PC-3 (cell line): ENCODE results near the gene TFRC. TPM values are rescaled to one million over a fixed set of nuclear protein-coding genes. Genes with fewer than 3 reads are reported as not detected.

Experiments used
- ATAC-seq: fragments of 200-7000 bp; cut with Tn5 transposase; 2 replicates; pipeline ENCODE4 v1.9.1; 2020; ENCODE audit warnings: mild to moderate bottlenecking, moderate library complexity
- BruUV-seq: library from RNA; stranded (reverse); fragments of 400-500 nt; replicated peaks from 2 replicates; lab custom pipeline; 2021; lab: Mats Ljungman, UMichigan
- CTCF ChIA-PET: fragments of 300-600 bp; sonication (Branson Sonifier 250); formaldehyde crosslinking; loops from one replicate; lab custom pipeline; 2022; ENCODE audit warnings: antibody characterized with exemption; lab: Charles Lee
- POLR2A ChIA-PET: fragments of 300-600 bp; sonication (Branson Sonifier 250); formaldehyde crosslinking; loops from one replicate; lab custom pipeline; 2022; ENCODE audit warnings: antibody characterized with exemption; ENCODE audit not compliant: unreplicated experiment; lab: Charles Lee
- DNase-seq: peaks from one replicate; pipeline ENCODE4 v3.0.0-alpha.2; 2015
- H2AFZ ChIP-seq: fragments of 300-600 bp; sonication (generic); 2 replicates; pipeline ENCODE4 v1.6.0; 2016; ENCODE audit warnings: antibody characterized with exemption, low read length
- H3F3A ChIP-seq: fragments of 300-600 bp; sonication (generic); one replicate; pipeline ENCODE4 v1.6.0; 2017; ENCODE audit warnings: antibody characterized with exemption, low read length, control low read depth, mild to moderate bottlenecking; ENCODE audit not compliant: unreplicated experiment
- H3K27ac ChIP-seq: fragments of 300-600 bp; sonication (generic); 2 replicates; pipeline ENCODE4 v1.5.1; 2016; ENCODE audit warnings: mild to moderate bottlenecking, low read length
- H3K27me3 ChIP-seq: fragments of 300-600 bp; sonication (generic); 2 replicates; pipeline ENCODE4 v1.6.1; 2016; ENCODE audit warnings: low read length, mixed read lengths
- H3K36me3 ChIP-seq: fragments of 300-600 bp; sonication (generic); 2 replicates; pipeline ENCODE4 v1.6.1; 2016; ENCODE audit warnings: low read depth, mixed run types, low read length, mixed read lengths
- H3K4me1 ChIP-seq: fragments of 300-600 bp; sonication (generic); 2 replicates; pipeline ENCODE4 v1.5.1; 2016; ENCODE audit warnings: low read length; ENCODE audit not compliant: insufficient read depth
- H3K4me2 ChIP-seq: fragments of 300-600 bp; sonication (generic); 2 replicates; pipeline ENCODE4 v1.6.0; 2016; ENCODE audit warnings: low read length
- H3K4me3 ChIP-seq: fragments of 300-600 bp; sonication (generic); 2 replicates; pipeline ENCODE4 v1.5.1; 2016; ENCODE audit warnings: mild to moderate bottlenecking, low read length, mixed read lengths
- H3K79me2 ChIP-seq: fragments of 300-600 bp; sonication (generic); 2 replicates; pipeline ENCODE4 v1.6.1; 2017; ENCODE audit warnings: low read length, mixed read lengths
- H3K9ac ChIP-seq: fragments of 300-600 bp; sonication (generic); 2 replicates; pipeline ENCODE4 v1.6.0; 2016; ENCODE audit warnings: mild to moderate bottlenecking, low read length
- H3K9me2 ChIP-seq: fragments of 300-600 bp; sonication (generic); replicated peaks from 2 replicates; pipeline ENCODE4 v1.6.1; 2016; ENCODE audit warnings: mixed run types, low read length, mixed read lengths
- H3K9me3 ChIP-seq: fragments of 300-600 bp; sonication (generic); 2 replicates; pipeline ENCODE4 v1.6.1; 2016; ENCODE audit warnings: low read length, mixed read lengths
- H4K20me1 ChIP-seq: fragments of 300-600 bp; sonication (generic); 2 replicates; pipeline ENCODE4 v1.6.1; 2016; ENCODE audit warnings: low read length, mixed read lengths
- CTCF ChIP-seq: fragments of 300-600 bp; sonication (generic); conservative IDR thresholded peaks from 2 replicates; pipeline ENCODE4 v1.5.1; 2017; ENCODE audit warnings: antibody characterized with exemption, low read depth, mild to moderate bottlenecking, low read length
- EZH2 ChIP-seq: fragments of 300-600 bp; sonication (generic); IDR thresholded peaks from one replicate; pipeline ENCODE4 v1.6.1; 2017; ENCODE audit warnings: antibody characterized with exemption, mild to moderate bottlenecking, low read length; ENCODE audit not compliant: unreplicated experiment
- EZH2phosphoT487 ChIP-seq: fragments of 300-600 bp; sonication (generic); IDR thresholded peaks from 2 replicates; pipeline ENCODE4 v1.6.1; 2018; ENCODE audit warnings: mild to moderate bottlenecking, antibody characterized with exemption, low read length, borderline replicate concordance
- intact Hi-C: fragments of 100-400 bp; cut with micrococcal nuclease; formaldehyde crosslinking; loops from 2 replicates; pipeline ENCODE4 v1.9.0; 2023
- total RNA-seq: library from RNA; depleted of rRNA; stranded (reverse); fragments of >200 nt; gene quantifications from 2 replicates; pipeline ENCODE4 v1.2.3, GENCODE V29; 2014

TFRC gene
- total RNA-seq, 1 experiment from 2014 or later = 287 TPM

DNA sequence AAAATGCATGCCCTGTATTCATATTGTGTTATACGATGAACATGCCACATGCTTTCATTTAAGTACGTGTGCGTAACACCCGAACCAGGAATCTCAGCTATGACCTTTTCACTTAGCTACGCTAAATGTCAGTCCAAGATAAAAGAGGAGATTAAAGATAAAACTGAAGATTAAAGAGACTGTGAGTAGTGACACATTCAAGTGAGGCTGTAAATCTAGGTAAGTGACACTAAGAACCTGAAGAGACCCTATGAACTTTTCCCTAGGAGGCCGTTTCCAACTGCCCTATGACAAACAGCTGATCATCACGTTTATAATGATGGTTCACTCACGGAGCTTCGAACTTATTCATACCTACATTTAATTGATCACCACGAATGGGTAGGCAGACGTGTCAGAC lies 32.2 kb downstream of the TFRC start:
- no peaks in the 10 kb centered on the region for H3K9me3 ChIP-seq
- DNase-seq (no peak), ATAC-seq (no peak)
- no peak overlapping the region for H2AFZ ChIP-seq
- H3K36me3 ChIP-seq = peaks cover 56% of the 10 kb centered on the region
- no peaks in the 10 kb centered on the region for H3F3A ChIP-seq
- ChIA-PET CTCF (interaction anchor here (0.6 kb wide), 1 partner anchor 30 kb away, joined by 6 read pairs; no protein-coding TSS in a partner anchor), POLR2A (no interaction called here)
- intact Hi-C loops = no loop called here
- no peaks in the 10 kb centered on the region for H3K79me2 ChIP-seq
- no peaks in the 10 kb centered on the region for H3K4me1 ChIP-seq
- peaks cover 8% of the 10 kb centered on the region; the same call in 1 of the 2 replicates for H4K20me1 ChIP-seq
- TF ChIP-seq EZH2phosphoT487 (no peak), CTCF (no peak), EZH2 (no peak)
- H3K9ac ChIP-seq = no peak overlapping the region
- no peaks in the 10 kb centered on the region for H3K27me3 ChIP-seq
- no TSS peak for BruUV-seq
- H3K9me2 ChIP-seq = no peaks in the 10 kb centered on the region
- H3K4me2 ChIP-seq = no peak overlapping the region
- H3K27ac ChIP-seq = no peak overlapping the region
- H3K4me3 ChIP-seq = no peak overlapping the region

- H3K36me3 ChIP-seq = peaks cover 53% of the 10 kb centered on the region
- BruUV-seq = no TSS peak
- POLR2A ChIA-PET = no interaction called here
Observed at GRCh38 chr3:196048922-196049598, 32.8 kb downstream of the TFRC start.

More at GRCh38 chr3:196048922-196049598, 32.8 kb downstream of the TFRC start:
- DNase-seq (no peak), ATAC-seq (no peak)
- Histone ChIP-seq H3K9me2 (no peaks in the 10 kb centered on the region), H3K4me1 (no peaks in the 10 kb centered on the region), H3K9me3 (no peaks in the 10 kb centered on the region), H3K9ac (no peak overlapping the region), H3K27ac (no peak overlapping the region), H3K27me3 (no peaks in the 10 kb centered on the region), H4K20me1 (peaks cover 7% of the 10 kb centered on the region; the same call in 1 of the 2 replicates), H2AFZ (no peak overlapping the region), H3K4me3 (no peak overlapping the region), H3K79me2 (no peaks in the 10 kb centered on the region), H3K4me2 (no peak overlapping the region), H3F3A (no peaks in the 10 kb centered on the region)
- intact Hi-C loops = no loop called here
- CTCF ChIA-PET = no interaction called here
- TF ChIP-seq CTCF (no peak), EZH2 (no peak), EZH2phosphoT487 (no peak)
